ENCODE results near the gene PDGFRA. TPM values are rescaled to one million over a fixed set of nuclear protein-coding genes. Genes with fewer than 3 reads are reported as not detected.

Gene PDGFRA
- total RNA-seq, 1 experiment from 2014 or later, result not detected

GRCh38 chr4:54218736-54219135 is 10.4 kb upstream of the PDGFRA start:
- intact Hi-C loops (cut with micrococcal nuclease; ENCODE audit: unreplicated experiment), result loop anchor here (1.0 to 10.0 kb wide), 4 partner anchors 124 to 310 kb away; partner anchors contain the start of gene CHIC2
- no peaks in the 10 kb centered on the region for H3K36me3 ChIP-seq (ENCODE audit: low read depth)

DNA sequence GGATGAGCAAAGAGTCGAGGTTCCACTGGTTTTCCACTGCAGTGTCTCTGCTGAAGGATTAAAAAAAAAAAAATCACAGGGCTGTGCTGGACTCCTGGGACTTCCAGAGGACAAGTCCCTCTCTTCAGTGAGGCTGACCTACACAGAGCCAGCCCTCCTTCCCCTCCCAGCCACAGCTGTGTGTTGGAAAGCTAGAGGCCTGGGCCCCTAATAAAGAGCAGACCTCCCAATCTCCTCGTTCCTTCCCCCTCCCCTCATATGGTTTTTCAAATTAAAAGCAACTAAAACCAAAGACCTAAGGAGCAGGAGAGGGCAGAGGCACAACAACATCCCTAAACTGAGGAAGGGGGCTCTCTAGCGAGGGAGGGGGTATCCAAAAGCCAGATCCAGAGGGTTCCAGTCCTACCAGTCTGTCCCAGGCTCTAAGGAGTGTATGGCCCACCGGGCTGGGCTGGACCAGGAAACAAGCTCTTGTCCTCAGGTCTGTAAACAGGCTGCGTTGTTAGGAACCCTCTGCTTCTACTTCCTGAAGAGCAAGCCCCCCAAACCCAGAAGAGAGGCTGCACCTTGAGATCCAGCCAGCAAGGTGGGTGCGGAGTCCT is 4.0 kb upstream of the PDGFRA start:
- DNase-seq, result no peak
- Histone ChIP-seq H3K36me3 (ENCODE audit: low read depth) (no peaks in the 10 kb centered on the region), H4K20me1 (ENCODE audit: insufficient read depth) (no peaks in the 10 kb centered on the region), H3K27ac (no peak overlapping the region), H2AFZ (no peak overlapping the region), H3K27me3 (ENCODE audit: insufficient read depth, low read depth) (no peaks in the 10 kb centered on the region), H3F3A (ENCODE audit: insufficient read depth, low read depth) (no peaks in the 10 kb centered on the region), H3K4me3 (no peak overlapping the region), H3K4me2 (no peak overlapping the region), H3K9me2 (ENCODE audit: insufficient read depth) (no peaks in the 10 kb centered on the region), H3K4me1 (replicated peaks; ENCODE audit: insufficient read depth) (no peaks in the 10 kb centered on the region), H3K79me2 (ENCODE audit: low read depth) (no peaks in the 10 kb centered on the region), H3K9me3 (ENCODE audit: insufficient read depth, low read depth) (no peaks in the 10 kb centered on the region)
- ChIA-PET POLR2A (ENCODE audit: unreplicated experiment) (no interaction called here), CTCF (no interaction called here)
- intact Hi-C loops (cut with micrococcal nuclease; ENCODE audit: unreplicated experiment), result no loop called here
- no TSS peak for BruUV-seq (replicated peaks)
- TF ChIP-seq EZH2 (IDR thresholded peaks at IDR 0.05; ENCODE audit: low read depth), result no peak

More at GRCh38 chr4:54218736-54219135, 10.4 kb upstream of the PDGFRA start:
- BruUV-seq (replicated peaks), result no TSS peak
- TF ChIP-seq, protein P1, sequence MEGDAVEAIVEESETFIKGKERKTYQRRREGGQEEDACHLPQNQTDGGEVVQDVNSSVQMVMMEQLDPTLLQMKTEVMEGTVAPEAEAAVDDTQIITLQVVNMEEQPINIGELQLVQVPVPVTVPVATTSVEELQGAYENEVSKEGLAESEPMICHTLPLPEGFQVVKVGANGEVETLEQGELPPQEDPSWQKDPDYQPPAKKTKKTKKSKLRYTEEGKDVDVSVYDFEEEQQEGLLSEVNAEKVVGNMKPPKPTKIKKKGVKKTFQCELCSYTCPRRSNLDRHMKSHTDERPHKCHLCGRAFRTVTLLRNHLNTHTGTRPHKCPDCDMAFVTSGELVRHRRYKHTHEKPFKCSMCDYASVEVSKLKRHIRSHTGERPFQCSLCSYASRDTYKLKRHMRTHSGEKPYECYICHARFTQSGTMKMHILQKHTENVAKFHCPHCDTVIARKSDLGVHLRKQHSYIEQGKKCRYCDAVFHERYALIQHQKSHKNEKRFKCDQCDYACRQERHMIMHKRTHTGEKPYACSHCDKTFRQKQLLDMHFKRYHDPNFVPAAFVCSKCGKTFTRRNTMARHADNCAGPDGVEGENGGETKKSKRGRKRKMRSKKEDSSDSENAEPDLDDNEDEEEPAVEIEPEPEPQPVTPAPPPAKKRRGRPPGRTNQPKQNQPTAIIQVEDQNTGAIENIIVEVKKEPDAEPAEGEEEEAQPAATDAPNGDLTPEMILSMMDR (conservative IDR thresholded peaks at IDR 0.05), result no peak
- no peak for TF ChIP-seq EZH2 (IDR thresholded peaks at IDR 0.05; ENCODE audit: low read depth)
- Histone ChIP-seq H3K4me2 (no peak overlapping the region), H3K27me3 (ENCODE audit: insufficient read depth, low read depth) (no peaks in the 10 kb centered on the region), H2AFZ (no peak overlapping the region), H3K79me2 (ENCODE audit: low read depth) (no peaks in the 10 kb centered on the region), H4K20me1 (ENCODE audit: insufficient read depth) (no peaks in the 10 kb centered on the region), H3K4me1 (replicated peaks; ENCODE audit: insufficient read depth) (no peaks in the 10 kb centered on the region; the same call in 1 of the 2 replicates), H3K9me3 (ENCODE audit: insufficient read depth, low read depth) (no peaks in the 10 kb centered on the region), H3K27ac (no peak overlapping the region), H3K4me3 (no peak overlapping the region), H3K9me2 (ENCODE audit: insufficient read depth) (no peaks in the 10 kb centered on the region), H3F3A (ENCODE audit: insufficient read depth, low read depth) (no peaks in the 10 kb centered on the region)
- CTCF ChIA-PET, result interaction anchor here (0.9 kb wide), 1 partner anchor 289 kb away, joined by 3 read pairs; no protein-coding TSS in a partner anchor
- DNase-seq, result no peak
- POLR2A ChIA-PET (ENCODE audit: unreplicated experiment), result no interaction called here

DNA sequence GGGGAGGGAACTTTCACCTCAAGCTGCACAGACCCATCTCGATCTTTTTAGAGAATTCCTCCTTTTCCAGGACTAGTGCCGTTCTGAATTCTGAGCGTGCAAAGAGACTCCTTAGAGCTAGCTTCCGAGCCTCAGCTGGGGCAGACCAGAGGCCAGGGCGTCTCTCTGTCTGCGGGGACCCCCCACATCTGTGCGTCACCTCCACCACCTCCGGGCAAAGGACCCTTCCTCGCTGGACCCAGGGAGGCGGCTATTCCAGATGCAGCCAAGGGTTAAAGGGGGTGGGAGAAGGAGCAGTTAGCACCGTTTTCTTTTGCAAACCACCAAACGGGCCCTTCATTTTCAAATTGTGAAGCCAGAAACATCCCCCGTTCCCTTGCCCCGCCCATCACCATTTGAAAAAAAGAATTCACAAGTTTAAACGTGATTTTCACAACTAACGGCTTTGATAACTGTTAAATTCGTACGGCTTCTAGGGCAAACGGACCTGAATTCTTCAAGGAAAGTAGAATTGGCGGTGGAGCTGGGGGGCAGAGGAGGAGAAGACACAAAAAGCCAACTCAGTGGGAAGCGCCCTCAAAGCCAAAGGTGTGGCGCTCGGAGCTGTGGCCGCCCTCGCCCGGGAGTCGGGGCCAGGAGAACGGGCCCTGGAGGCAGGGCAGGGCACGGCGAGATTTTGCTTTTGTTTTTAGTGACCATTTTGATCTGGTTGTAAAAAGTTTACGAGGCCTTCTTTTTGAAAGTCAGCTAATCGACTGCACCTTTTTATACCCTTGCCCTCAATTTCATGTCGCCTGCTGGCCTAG is 3.3 kb upstream of the PDGFRA start:
- Histone ChIP-seq H3K27ac (no peak overlapping the region), H3F3A (ENCODE audit: insufficient read depth, low read depth) (no peaks in the 10 kb centered on the region), H3K4me1 (replicated peaks; ENCODE audit: insufficient read depth) (no peaks in the 10 kb centered on the region), H3K4me2 (no peak overlapping the region), H3K9me2 (ENCODE audit: insufficient read depth) (no peaks in the 10 kb centered on the region), H3K79me2 (ENCODE audit: low read depth) (no peaks in the 10 kb centered on the region), H3K4me3 (no peak overlapping the region), H4K20me1 (ENCODE audit: insufficient read depth) (no peaks in the 10 kb centered on the region), H3K27me3 (ENCODE audit: insufficient read depth, low read depth) (no peaks in the 10 kb centered on the region), H3K9me3 (ENCODE audit: insufficient read depth, low read depth) (no peaks in the 10 kb centered on the region), H2AFZ (no peak overlapping the region), H3K36me3 (ENCODE audit: low read depth) (no peaks in the 10 kb centered on the region)
- CTCF ChIA-PET, result no interaction called here
- POLR2A ChIA-PET (ENCODE audit: unreplicated experiment), result no interaction called here
- intact Hi-C loops (cut with micrococcal nuclease; ENCODE audit: unreplicated experiment), result no loop called here
- DNase-seq, result no peak
- BruUV-seq (replicated peaks), result no TSS peak
- TF ChIP-seq EZH2 (IDR thresholded peaks at IDR 0.05; ENCODE audit: low read depth), result no peak
- TF ChIP-seq, protein P1 (conservative IDR thresholded peaks at IDR 0.05), result no peak

Measured in PC-9 (cell line).